HEK293 (cell line): ENCODE data around the gene SECTM1.

Source experiments
- CTCF ChIA-PET: fragments of 350-600 bp; formaldehyde crosslinking; extraction: SDS; loops from one replicate; lab custom pipeline; 2021; ENCODE audit warnings: antibody characterized with exemption; lab: Yijun Ruan, JAX
- POLR2A ChIA-PET: fragments of 300-600 bp; formaldehyde crosslinking; extraction: SDS; loops from one replicate; lab custom pipeline; 2020; ENCODE audit warnings: antibody characterized with exemption, inconsistent platforms; lab: Yijun Ruan, JAX
- H3K27ac ChIP-seq: fragments of 200-500 bp; sonication (Bioruptor generic); 2 replicates; pipeline ENCODE4 v1.5.1; 2014; ENCODE audit warnings: low read depth, low read length, control low read depth, inconsistent platforms; ENCODE audit errors: extremely low read depth
- H3K36me3 ChIP-seq, 2 experiments: fragments of 200-500 bp in 1 of 2; sonication (Bioruptor generic) in 1 of 2; 1 replicate in 1 of 2; 2 replicates in 1 of 2; pipeline ENCODE4 v1.5.1; 2014 to 2017; ENCODE audit warnings: inconsistent platforms in 2 of 2, low read length in 2 of 2; ENCODE audit not compliant: control insufficient read depth in 2 of 2, insufficient read depth in 1 of 2
- H3K4me1 ChIP-seq: fragments of 200-500 bp; sonication (Bioruptor generic); 2 replicates; pipeline ENCODE4 v1.5.1; 2014; ENCODE audit warnings: mild to moderate bottlenecking, low read length, inconsistent platforms; ENCODE audit not compliant: control insufficient read depth, insufficient read depth
- H3K4me3 ChIP-seq: 2 replicates; pipeline ENCODE4 v1.5.1; 2011; ENCODE audit warnings: low read depth, mild to moderate bottlenecking, control low read depth, low read length, moderate library complexity
- H3K9me3 ChIP-seq: fragments of 200-500 bp; sonication (Bioruptor generic); 2 replicates; pipeline ENCODE4 v1.5.1; 2014; ENCODE audit warnings: low read depth, low read length, inconsistent platforms; ENCODE audit not compliant: control insufficient read depth, insufficient read depth
- GLI4 ChIP-seq: fragments of 450-650 bp; formaldehyde crosslinking; IDR thresholded peaks from 2 replicates; pipeline ENCODE4 v1.5.1; 2016; ENCODE audit warnings: missing biosample characterization, missing genetic modification characterization
- HIC1 ChIP-seq: fragments of 450-650 bp; formaldehyde crosslinking; IDR thresholded peaks from 2 replicates; pipeline ENCODE4 v1.5.1; 2016; ENCODE audit warnings: missing biosample characterization, missing genetic modification characterization
- PRDM1 ChIP-seq: fragments of 450-650 bp; formaldehyde crosslinking; IDR thresholded peaks from 2 replicates; pipeline ENCODE4; 2016; ENCODE audit warnings: missing biosample characterization, missing genetic modification characterization
- SCRT2 ChIP-seq: fragments of 450-650 bp; formaldehyde crosslinking; IDR thresholded peaks from 2 replicates; pipeline ENCODE4 v1.5.1; 2016; ENCODE audit warnings: missing biosample characterization, missing genetic modification characterization
- SETDB1 ChIP-seq: IDR thresholded peaks from one replicate; pipeline ENCODE4 v1.6.1; 2017; ENCODE audit warnings: mild to moderate bottlenecking, low read length, moderate library complexity, mixed read lengths; ENCODE audit not compliant: insufficient read length
- TCF7L2 ChIP-seq: IDR thresholded peaks from 2 replicates; pipeline ENCODE4 v1.6.1; 2011; ENCODE audit warnings: low read depth, mild to moderate bottlenecking, inconsistent platforms, low read length, moderate library complexity, borderline replicate concordance
- ZFP3 ChIP-seq: fragments of 450-650 bp; formaldehyde crosslinking; IDR thresholded peaks from 2 replicates; pipeline ENCODE4 v1.5.1; 2016; ENCODE audit warnings: low read depth, missing biosample characterization, missing genetic modification characterization
- ZNF112 ChIP-seq: fragments of 450-650 bp; formaldehyde crosslinking; IDR thresholded peaks from 2 replicates; pipeline ENCODE4 v1.5.0; 2017; ENCODE audit warnings: missing biosample characterization, missing genetic modification characterization
- ZNF133 ChIP-seq: fragments of 450-650 bp; formaldehyde crosslinking; IDR thresholded peaks from 2 replicates; pipeline ENCODE4 v1.5.1; 2016; ENCODE audit warnings: missing biosample characterization, missing genetic modification characterization
- ZNF174 ChIP-seq: fragments of 450-650 bp; formaldehyde crosslinking; IDR thresholded peaks from 2 replicates; pipeline ENCODE4 v1.5.0; 2017; ENCODE audit warnings: missing biosample characterization, mild to moderate bottlenecking, missing genetic modification characterization
- ZNF18 ChIP-seq: fragments of 450-650 bp; formaldehyde crosslinking; IDR thresholded peaks from 2 replicates; pipeline ENCODE4 v1.5.1; 2016; ENCODE audit warnings: missing biosample characterization, missing genetic modification characterization
- ZNF23 ChIP-seq: fragments of 450-650 bp; formaldehyde crosslinking; IDR thresholded peaks from 2 replicates; pipeline ENCODE4 v1.5.1; 2016; ENCODE audit warnings: missing biosample characterization, missing genetic modification characterization, borderline replicate concordance
- ZNF280D ChIP-seq: fragments of 450-650 bp; formaldehyde crosslinking; IDR thresholded peaks from 2 replicates; pipeline ENCODE4 v1.5.1; 2016; ENCODE audit warnings: missing biosample characterization, missing genetic modification characterization
- ZNF350 ChIP-seq: fragments of 450-650 bp; formaldehyde crosslinking; IDR thresholded peaks from 2 replicates; pipeline ENCODE4 v1.5.0; 2017; ENCODE audit warnings: missing biosample characterization, mild to moderate bottlenecking, missing genetic modification characterization
- ZNF654 ChIP-seq: fragments of 450-650 bp; formaldehyde crosslinking; IDR thresholded peaks from 2 replicates; pipeline ENCODE4 v1.5.1; 2016; ENCODE audit warnings: low read depth, missing biosample characterization, missing genetic modification characterization
- ZNF76 ChIP-seq: fragments of 450-650 bp; formaldehyde crosslinking; IDR thresholded peaks from 2 replicates; pipeline ENCODE4; 2016; ENCODE audit warnings: low read depth, missing biosample characterization, missing genetic modification characterization, borderline replicate concordance
- ZNF768 ChIP-seq: fragments of 450-650 bp; formaldehyde crosslinking; IDR thresholded peaks from 2 replicates; pipeline ENCODE4 v1.5.1; 2018; ENCODE audit warnings: missing biosample characterization, mild to moderate bottlenecking, missing genetic modification characterization
- ZNF843 ChIP-seq: fragments of 450-650 bp; formaldehyde crosslinking; IDR thresholded peaks from 2 replicates; pipeline ENCODE4 v1.5.1; 2016; ENCODE audit warnings: missing biosample characterization, missing genetic modification characterization

The SECTM1 gene

GRCh38 chr17:82305727-82306300 lies 27.8 kb downstream of the SECTM1 start:
- no peaks in the 10 kb centered on the region for H3K9me3 ChIP-seq
- H3K27ac ChIP-seq: no peak overlapping the region
- H3K4me1 ChIP-seq: no peaks in the 10 kb centered on the region; the same call in 1 of the 2 replicates
- ChIA-PET CTCF (interaction anchor here (1.0 kb wide), 1 partner anchor 15 kb away, joined by 6 read pairs; no protein-coding TSS in a partner anchor), POLR2A (interaction anchor here (0.9 to 3.3 kb wide), 2 partner anchors 8 to 13 kb away, joined by 3 to 14 read pairs; no protein-coding TSS in a partner anchor)
- TF ChIP-seq HIC1 (tag by site-specific recombination) (no peak), PRDM1 (tag by site-specific recombination) (no peak), ZFP3 (tag by site-specific recombination) (no peak), ZNF280D (tag by site-specific recombination) (no peak), ZNF18 (tag by site-specific recombination) (no peak), ZNF843 (tag by site-specific recombination) (no peak), SETDB1 (no peak), ZNF23 (tag by site-specific recombination) (no peak), GLI4 (tag by site-specific recombination) (no peak), ZNF133 (tag by site-specific recombination) (no peak), ZNF654 (tag by site-specific recombination) (no peak), ZNF350 (no peak), SCRT2 (tag by site-specific recombination) (no peak), ZNF76 (no peak), TCF7L2 (no peak), ZNF112 (tag by site-specific recombination) (no peak), ZNF174 (no peak), ZNF768 (tag by site-specific recombination) (no peak)
- no peak overlapping the region for H3K4me3 ChIP-seq
- no peaks in the 10 kb centered on the region for H3K36me3 ChIP-seq
